DOHH2 (cell line): ENCODE data around the gene PLEKHN1.

Experiments used
- H3F3A ChIP-seq: fragments of 200-600 bp; sonication (generic), shearing (Covaris generic); 2 replicates; pipeline ENCODE4 v1.6.0; 2016; ENCODE audit warnings: antibody characterized with exemption, mild to moderate bottlenecking; ENCODE audit not compliant: control insufficient read depth, insufficient read depth
- H3K27ac ChIP-seq: fragments of 200-600 bp; sonication (generic); 2 replicates; pipeline ENCODE4 v1.5.1; 2014; ENCODE audit warnings: low read depth, mild to moderate bottlenecking, low read length, moderate library complexity
- H3K27me3 ChIP-seq: fragments of 200-600 bp; sonication (generic); 2 replicates; pipeline ENCODE4 v1.6.1; 2014; ENCODE audit warnings: mild to moderate bottlenecking, low read length, mixed read lengths; ENCODE audit not compliant: control insufficient read depth
- H3K36me3 ChIP-seq: fragments of 200-600 bp; sonication (generic); 2 replicates; pipeline ENCODE4 v1.6.1; 2014; ENCODE audit warnings: mild to moderate bottlenecking, low read length, moderate library complexity, mixed read lengths; ENCODE audit not compliant: control insufficient read depth
- H3K4me1 ChIP-seq: fragments of 200-600 bp; sonication (generic); 2 replicates; pipeline ENCODE4 v1.6.1; 2014; ENCODE audit warnings: mild to moderate bottlenecking, low read length, mixed read lengths; ENCODE audit not compliant: control insufficient read depth
- H3K4me2 ChIP-seq: fragments of 200-600 bp; sonication (generic); 2 replicates; pipeline ENCODE4 v1.6.0; 2014; ENCODE audit warnings: mild to moderate bottlenecking, low read length, moderate library complexity
- H3K4me3 ChIP-seq: fragments of 200-600 bp; sonication (generic); 2 replicates; pipeline ENCODE4 v1.5.1; 2014; ENCODE audit warnings: mild to moderate bottlenecking, low read length, mixed read lengths
- H3K79me2 ChIP-seq: fragments of 200-600 bp; sonication (generic); 2 replicates; pipeline ENCODE4 v1.6.1; 2014; ENCODE audit warnings: mild to moderate bottlenecking, low read length, mixed read lengths; ENCODE audit not compliant: control insufficient read depth
- H3K9me2 ChIP-seq: fragments of 200-600 bp; sonication (generic); replicated peaks from 2 replicates; pipeline ENCODE4 v1.6.1; 2014; ENCODE audit warnings: mild to moderate bottlenecking, low read length, mixed read lengths; ENCODE audit not compliant: control insufficient read depth
- H3K9me3 ChIP-seq: fragments of 200-600 bp; sonication (generic); 2 replicates; pipeline ENCODE4 v1.6.1; 2014; ENCODE audit warnings: antibody characterized with exemption, low read length, mixed read lengths; ENCODE audit not compliant: control insufficient read depth, insufficient read depth
- H4K20me1 ChIP-seq: fragments of 200-600 bp; sonication (generic); 2 replicates; pipeline ENCODE4 v1.6.0; 2014; ENCODE audit warnings: low read depth, mild to moderate bottlenecking, antibody characterized with exemption, low read length, moderate library complexity; ENCODE audit not compliant: control insufficient read depth, insufficient read depth
- EZH2phosphoT487 ChIP-seq: fragments of 200-600 bp; sonication (generic); IDR thresholded peaks from 2 replicates; pipeline ENCODE4 v1.6.1; 2017; ENCODE audit warnings: borderline replicate concordance, mild to moderate bottlenecking, antibody characterized with exemption, low read length, moderate library complexity, mixed read lengths
- TF ChIP-seq, protein P1 (sequence below): fragments of 200-600 bp; sonication (generic); IDR thresholded peaks from one replicate; pipeline ENCODE4 v1.5.1; 2014; ENCODE audit warnings: antibody characterized with exemption, mild to moderate bottlenecking, low read depth, low read length; ENCODE audit not compliant: poor library complexity, severe bottlenecking

PLEKHN1 gene

DNA sequence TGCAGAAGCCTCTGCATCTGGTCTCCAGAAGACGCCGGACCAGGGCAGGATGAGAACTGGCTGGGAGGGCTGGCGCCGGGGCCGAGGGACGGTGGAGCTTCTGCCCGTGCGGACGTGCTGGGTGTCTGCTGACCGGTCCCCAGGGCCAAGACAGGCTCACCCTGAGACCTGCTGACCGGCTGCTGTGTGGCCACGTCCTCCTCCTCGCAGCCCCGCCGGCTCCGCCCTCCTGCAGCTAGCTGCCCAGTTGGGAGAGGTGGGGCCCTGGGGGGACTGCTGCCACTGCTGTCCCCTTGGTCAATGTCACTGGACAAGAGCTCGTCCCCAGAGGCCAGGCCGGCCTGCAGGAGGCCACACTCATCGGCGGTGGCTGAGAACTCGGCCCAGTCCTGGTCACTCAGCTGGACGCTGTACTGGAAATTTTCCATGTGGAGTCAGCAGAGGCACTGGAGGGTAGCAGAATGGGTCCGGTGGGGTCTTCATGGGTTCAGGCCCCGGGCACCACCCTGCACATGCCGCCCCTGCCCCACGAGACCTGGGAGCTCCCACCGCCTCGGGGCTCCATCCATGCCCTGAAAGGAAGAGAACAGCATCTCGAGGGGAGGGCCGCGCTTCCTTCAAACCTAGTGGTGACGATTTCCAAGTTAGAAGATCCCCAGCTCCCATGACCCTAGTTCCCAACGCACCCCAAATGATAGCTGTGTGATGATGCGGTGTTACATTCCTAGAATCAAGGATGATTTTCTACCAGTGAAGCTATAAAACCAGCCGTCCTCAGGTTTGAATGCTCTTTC lies 14.5 kb downstream of the PLEKHN1 start:
- Histone ChIP-seq H3K79me2 (no peaks in the 10 kb centered on the region), H3K27ac (no peak overlapping the region), H3K4me1 (peaks cover 3% of the 10 kb centered on the region; the same call in 1 of the 2 replicates), H3K36me3 (no peaks in the 10 kb centered on the region), H3K27me3 (peaks cover 4% of the 10 kb centered on the region), H4K20me1 (no peaks in the 10 kb centered on the region), H3K4me2 (no peak overlapping the region), H3K9me2 (no peaks in the 10 kb centered on the region), H3F3A (no peaks in the 10 kb centered on the region), H3K9me3 (no peaks in the 10 kb centered on the region), H3K4me3 (no peak overlapping the region)
- no peak for TF ChIP-seq EZH2phosphoT487
- TF ChIP-seq, protein P1, sequence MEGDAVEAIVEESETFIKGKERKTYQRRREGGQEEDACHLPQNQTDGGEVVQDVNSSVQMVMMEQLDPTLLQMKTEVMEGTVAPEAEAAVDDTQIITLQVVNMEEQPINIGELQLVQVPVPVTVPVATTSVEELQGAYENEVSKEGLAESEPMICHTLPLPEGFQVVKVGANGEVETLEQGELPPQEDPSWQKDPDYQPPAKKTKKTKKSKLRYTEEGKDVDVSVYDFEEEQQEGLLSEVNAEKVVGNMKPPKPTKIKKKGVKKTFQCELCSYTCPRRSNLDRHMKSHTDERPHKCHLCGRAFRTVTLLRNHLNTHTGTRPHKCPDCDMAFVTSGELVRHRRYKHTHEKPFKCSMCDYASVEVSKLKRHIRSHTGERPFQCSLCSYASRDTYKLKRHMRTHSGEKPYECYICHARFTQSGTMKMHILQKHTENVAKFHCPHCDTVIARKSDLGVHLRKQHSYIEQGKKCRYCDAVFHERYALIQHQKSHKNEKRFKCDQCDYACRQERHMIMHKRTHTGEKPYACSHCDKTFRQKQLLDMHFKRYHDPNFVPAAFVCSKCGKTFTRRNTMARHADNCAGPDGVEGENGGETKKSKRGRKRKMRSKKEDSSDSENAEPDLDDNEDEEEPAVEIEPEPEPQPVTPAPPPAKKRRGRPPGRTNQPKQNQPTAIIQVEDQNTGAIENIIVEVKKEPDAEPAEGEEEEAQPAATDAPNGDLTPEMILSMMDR: no peak

DNA sequence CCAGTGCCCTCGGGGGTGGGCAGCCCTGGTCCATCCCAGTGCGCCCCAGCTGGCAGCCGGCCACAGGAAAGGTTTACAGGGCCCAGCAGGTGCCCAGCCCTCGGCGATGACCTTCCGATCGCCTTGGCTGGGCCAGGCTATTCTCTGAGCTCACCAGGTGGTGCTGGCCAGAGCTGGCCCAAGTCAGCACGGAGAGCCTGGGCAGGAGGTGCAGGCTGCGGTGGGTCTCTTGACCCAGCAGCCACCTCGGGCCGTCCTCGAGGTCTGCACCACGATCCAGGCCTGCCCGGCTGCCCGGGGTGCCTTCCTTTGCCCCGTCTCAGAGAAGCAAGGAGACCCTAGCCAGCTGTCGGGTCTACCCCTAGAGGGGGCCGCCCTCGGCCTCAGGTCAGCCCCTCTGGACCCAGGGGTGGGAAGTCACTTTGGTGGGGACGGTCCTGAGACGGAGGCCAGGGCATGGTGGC lies 15.2 kb downstream of the PLEKHN1 start:
- no peaks in the 10 kb centered on the region for H3K79me2 ChIP-seq
- no peak overlapping the region for H3K4me2 ChIP-seq
- TF ChIP-seq EZH2phosphoT487: no peak
- TF ChIP-seq, protein P1: no peak
- no peaks in the 10 kb centered on the region for H3K4me1 ChIP-seq
- no peaks in the 10 kb centered on the region for H3K36me3 ChIP-seq
- no peaks in the 10 kb centered on the region for H3K9me2 ChIP-seq
- H3F3A ChIP-seq: no peaks in the 10 kb centered on the region
- no peaks in the 10 kb centered on the region for H4K20me1 ChIP-seq
- H3K27me3 ChIP-seq: peaks cover 6% of the 10 kb centered on the region
- H3K9me3 ChIP-seq: no peaks in the 10 kb centered on the region
- no peak overlapping the region for H3K27ac ChIP-seq
- H3K4me3 ChIP-seq: no peak overlapping the region

DNA sequence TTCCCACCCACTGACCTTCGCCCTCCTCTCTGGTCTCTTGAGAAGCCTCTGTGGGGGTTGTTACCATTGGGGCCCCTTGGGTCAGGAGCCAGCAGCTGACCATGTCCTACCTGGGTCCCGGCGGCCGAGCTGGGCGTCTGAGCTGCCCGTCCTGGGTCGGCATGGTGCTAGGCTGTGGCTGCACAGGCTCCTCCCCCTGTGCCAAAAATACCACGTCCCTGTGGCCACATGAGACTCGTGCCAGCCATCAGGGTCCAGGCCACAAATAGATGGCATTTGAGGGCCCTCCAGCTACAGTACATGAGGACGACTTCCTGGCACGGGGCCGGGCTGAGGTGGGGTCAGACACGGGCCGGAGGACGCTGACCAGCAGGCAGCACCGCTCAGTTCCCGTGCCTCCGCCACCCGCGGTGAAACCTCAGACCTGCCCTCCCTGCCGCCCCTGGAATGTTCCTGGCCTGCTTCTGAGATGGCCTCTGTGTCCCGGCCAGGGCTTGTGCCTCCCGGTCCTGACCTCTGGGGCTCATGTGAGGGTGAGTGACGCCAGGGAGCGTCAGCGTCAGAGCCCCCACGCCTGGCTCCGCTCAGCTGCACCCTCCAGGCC lies 15.8 kb downstream of the PLEKHN1 start, which contains the start of gene PERM1:
Gene PERM1, minus strand, starts transcription at position 139 of the 604 bp plus-strand sequence. CDS start 1,064 bp downstream, outside the sequence.
- Histone ChIP-seq H3K36me3 (no peaks in the 10 kb centered on the region), H3K9me3 (no peaks in the 10 kb centered on the region), H3K4me3 (no peak within 1 kb of the TSS), H4K20me1 (no peaks in the 10 kb centered on the region), H3K27ac (no peak within 1 kb of the TSS), H3K9me2 (no peaks in the 10 kb centered on the region), H3K4me1 (no peaks in the 10 kb centered on the region), H3K79me2 (no peaks in the 10 kb centered on the region), H3K27me3 (peaks cover 6% of the 10 kb centered on the region), H3K4me2 (no peak within 1 kb of the TSS), H3F3A (no peaks in the 10 kb centered on the region)
- no peak for TF ChIP-seq EZH2phosphoT487
- TF ChIP-seq, protein P1: no peak
